ENCODE measurements around the gene KRT17. TPM values are rescaled to one million over a fixed set of nuclear protein-coding genes. Genes with fewer than 3 reads are reported as not detected.
A peak's percentile ranks its signal among the peaks of the same experiment; 100 is the strongest.

KRT17 gene
- total RNA-seq (2011; cell fraction: chromatin; rRNA removed; ENCODE audit: low replicate concordance) = not detected in 2 replicates
- not detected in 2 replicates for total RNA-seq (2011; cell fraction: nucleolus; rRNA removed)
- total RNA-seq (2011; cell fraction: nucleoplasm; rRNA removed) = not detected in 2 replicates
- total RNA-seq (2014; rRNA removed) = 0.23 TPM in 1 of 2 replicates, not detected in the other
- total RNA-seq (2014; rRNA removed; fragmentation: Illumina TruSeq; extraction: Trizol) = not detected in 2 replicates
- not detected in 2 replicates for total RNA-seq (2015; rRNA removed; fragmentation: Illumina TruSeq; extraction: Trizol)
- not detected in 2 replicates for total RNA-seq (2021)
- polyA plus RNA-seq (2011; rRNA removed) = 0.16 and 0.25 TPM in 2 replicates
- not detected in 2 replicates for polyA plus RNA-seq (2011; cell fraction: cytosol; rRNA removed)
- polyA plus RNA-seq (2011; cell fraction: nucleus; rRNA removed) = 0.18 TPM in 1 of 2 replicates, not detected in the other
- 0.44 TPM in 1 of 2 replicates, not detected in the other for polyA plus RNA-seq (2012)
- polyA plus RNA-seq (2014; fragmentation: Illumina TruSeq; extraction: Trizol) = not detected in 2 replicates
- not detected for polyA plus RNA-seq (2014; fragmentation: Nextera tagmentation; extraction: Ambion mirVana)
- polyA plus RNA-seq (2014; rRNA removed) = not detected in 2 replicates
- not detected in 2 replicates for polyA minus RNA-seq (2011; rRNA and poly(A)+ RNA removed)
- 10.2 and 35.5 TPM in 2 replicates for polyA minus RNA-seq (2011; cell fraction: cytosol; rRNA and poly(A)+ RNA removed)
- 3.6 and 8.2 TPM in 2 replicates for polyA minus RNA-seq (2011; cell fraction: nucleus; rRNA and poly(A)+ RNA removed)
- not detected for Bru-seq, nascent RNA
- BruChase-seq, experiment 1, labeled RNA remaining after a 2-hour chase = not detected
- BruChase-seq, experiment 2, labeled RNA remaining after a 6-hour chase = percentile 13 among the genes with signal in this experiment
- long read RNA-seq, experiment 1 = 0 reads
- long read RNA-seq, experiment 2 = 0 reads
- long read RNA-seq, experiment 3 = 0 reads

GRCh38 chr17:41624208-41625101, at the start of gene KRT17:
KRT17 (minus strand) TSS chr17:41624575; CDS start chr17:41624509, 66 bp downstream.
- H3K9me3 ChIP-seq (replicated peaks; ENCODE audit: control insufficient read depth, insufficient read depth, low read depth, low read length) = no peaks in the 10 kb centered on the region
- H3K9ac ChIP-seq (ENCODE audit: insufficient read depth in 1 of 2, low read depth in 2 of 2, low read length in 2 of 2) = no peak within 1 kb of the TSS
- H2AFZ ChIP-seq (ENCODE audit: low read depth, low read length) = no peak within 1 kb of the TSS
- FAIRE-seq (no peak), DNase-seq (ENCODE audit: extremely low read depth in 1 of 4, low spot score in 3 of 4) (peak; percentile 41 to 63 (median 52)), ATAC-seq (peak; percentile 84)
- no peaks in the 10 kb centered on the region for H3K79me2 ChIP-seq (ENCODE audit: control insufficient read depth, insufficient read depth, low read length)
- in situ Hi-C loops (cut with MboI) (no loop called here), intact Hi-C loops (cut with micrococcal nuclease) (no loop called here)
- ChIA-PET CTCF (ENCODE audit: low intra/inter-chr PET ratio) (no interaction called here), POLR2A (interaction anchor here (0.6 to 1.1 kb wide), 2 partner anchors 13 to 68 kb away, joined by 3 read pairs; no protein-coding TSS in a partner anchor)
- no peak within 1 kb of the TSS for H3K4me2 ChIP-seq (ENCODE audit: insufficient read depth, low read length)
- H4K20me1 ChIP-seq (replicated peaks; ENCODE audit: control insufficient read depth, insufficient read depth, low read length) = no peaks in the 10 kb centered on the region
- H3K36me3 ChIP-seq (ENCODE audit: control insufficient read depth, insufficient read depth, low read length) = no peaks in the 10 kb centered on the region
- peaks cover 0 to 19% of the 10 kb centered on the region in 2 experiments; a peak in 2 of 5 replicates for H3K4me1 ChIP-seq (replicated peaks in 1 of 2; ENCODE audit: control insufficient read depth in 2 of 2, insufficient read depth in 2 of 2, low read length in 2 of 2)
- peaks cover 2 to 48% of the 10 kb centered on the region in 2 experiments; a peak in 2 of 5 replicates for H3K27me3 ChIP-seq (ENCODE audit: control insufficient read depth in 2 of 2, insufficient read depth in 2 of 2, low read length in 2 of 2)
- peaks cover 5% of the 10 kb centered on the region for H3K9me1 ChIP-seq (ENCODE audit: control insufficient read depth, insufficient read depth, low read length)
- H3K27ac ChIP-seq (ENCODE audit: extremely low read depth, low read depth, low read length) = no peak within 1 kb of the TSS
- H3K4me3 ChIP-seq = no peak within 1 kb of the TSS
- WGBS (ENCODE audit: insufficient coverage, low coverage, missing lambda C conversion rate) = 2% methylated on average over 26 of the region's 33 CpGs
- BruUV-seq (replicated peaks) = no TSS peak
- TF ChIP-seq REST (IDR thresholded peaks at IDR 0.05; ENCODE audit: borderline replicate concordance) (peak; percentile 50), REST (CRISPR knock-in tag; IDR thresholded peaks at IDR 0.05; ENCODE audit: low read depth) (no peak), ZKSCAN3 (CRISPR knock-in tag; IDR thresholded peaks at IDR 0.05) (no peak), BHLHE40 (IDR thresholded peaks at IDR 0.05; ENCODE audit: low read length) (0 out of 2 replicates have a peak, but pooled peaks have one; percentile 26), NFIC (IDR thresholded peaks at IDR 0.05) (peak; percentile 89), CTCF (IDR thresholded peaks at IDR 0.05 in 2 of 3, conservative IDR thresholded peaks at IDR 0.05 in 1 of 3; ENCODE audit: insufficient read depth in 2 of 3, low read depth in 1 of 3, low read length in 3 of 3) (peak in 1 of 3 experiments; percentile 23; a peak in 1 of 6 replicates)
